GM20000 (cell line): ENCODE data around the gene HNRNPA0.

Experiments
- DNase-seq: peaks from one replicate; pipeline ENCODE4 v3.0.0; 2012; ENCODE audit warnings: low spot score
- TF ChIP-seq, protein P1 (sequence below): IDR thresholded peaks from 2 replicates; pipeline ENCODE4 v1.5.1; 2012; ENCODE audit warnings: mild to moderate bottlenecking, control low read depth; ENCODE audit errors: extremely low read depth, missing control alignments

The HNRNPA0 gene

DNA sequence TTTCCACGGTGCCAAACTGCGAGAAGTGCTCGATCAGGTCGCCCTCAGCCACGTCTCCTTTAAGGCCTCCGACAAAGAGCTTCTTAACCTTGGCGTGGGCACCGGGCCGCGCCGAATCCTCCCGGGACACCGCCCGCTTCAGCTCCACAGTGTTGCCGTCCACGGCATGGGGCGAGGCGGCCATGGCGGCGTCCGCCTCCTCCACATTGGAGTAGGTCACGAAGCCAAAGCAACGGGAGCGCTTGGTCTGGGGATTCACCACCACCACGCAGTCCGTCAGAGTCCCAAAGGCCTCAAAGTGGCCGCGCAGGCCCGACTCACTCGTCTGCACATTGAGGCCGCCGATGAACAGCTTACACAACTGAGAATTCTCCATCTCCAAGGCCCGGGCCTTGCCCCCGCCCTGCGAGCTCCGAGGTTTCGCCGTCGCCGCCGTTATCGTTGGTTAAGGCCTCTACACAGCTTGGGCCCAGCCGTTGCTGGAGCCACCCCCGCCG, 424 bp downstream of the HNRNPA0 start:
- DNase-seq = peak; percentile 47
- TF ChIP-seq, protein P1, sequence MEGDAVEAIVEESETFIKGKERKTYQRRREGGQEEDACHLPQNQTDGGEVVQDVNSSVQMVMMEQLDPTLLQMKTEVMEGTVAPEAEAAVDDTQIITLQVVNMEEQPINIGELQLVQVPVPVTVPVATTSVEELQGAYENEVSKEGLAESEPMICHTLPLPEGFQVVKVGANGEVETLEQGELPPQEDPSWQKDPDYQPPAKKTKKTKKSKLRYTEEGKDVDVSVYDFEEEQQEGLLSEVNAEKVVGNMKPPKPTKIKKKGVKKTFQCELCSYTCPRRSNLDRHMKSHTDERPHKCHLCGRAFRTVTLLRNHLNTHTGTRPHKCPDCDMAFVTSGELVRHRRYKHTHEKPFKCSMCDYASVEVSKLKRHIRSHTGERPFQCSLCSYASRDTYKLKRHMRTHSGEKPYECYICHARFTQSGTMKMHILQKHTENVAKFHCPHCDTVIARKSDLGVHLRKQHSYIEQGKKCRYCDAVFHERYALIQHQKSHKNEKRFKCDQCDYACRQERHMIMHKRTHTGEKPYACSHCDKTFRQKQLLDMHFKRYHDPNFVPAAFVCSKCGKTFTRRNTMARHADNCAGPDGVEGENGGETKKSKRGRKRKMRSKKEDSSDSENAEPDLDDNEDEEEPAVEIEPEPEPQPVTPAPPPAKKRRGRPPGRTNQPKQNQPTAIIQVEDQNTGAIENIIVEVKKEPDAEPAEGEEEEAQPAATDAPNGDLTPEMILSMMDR = no peak

DNA sequence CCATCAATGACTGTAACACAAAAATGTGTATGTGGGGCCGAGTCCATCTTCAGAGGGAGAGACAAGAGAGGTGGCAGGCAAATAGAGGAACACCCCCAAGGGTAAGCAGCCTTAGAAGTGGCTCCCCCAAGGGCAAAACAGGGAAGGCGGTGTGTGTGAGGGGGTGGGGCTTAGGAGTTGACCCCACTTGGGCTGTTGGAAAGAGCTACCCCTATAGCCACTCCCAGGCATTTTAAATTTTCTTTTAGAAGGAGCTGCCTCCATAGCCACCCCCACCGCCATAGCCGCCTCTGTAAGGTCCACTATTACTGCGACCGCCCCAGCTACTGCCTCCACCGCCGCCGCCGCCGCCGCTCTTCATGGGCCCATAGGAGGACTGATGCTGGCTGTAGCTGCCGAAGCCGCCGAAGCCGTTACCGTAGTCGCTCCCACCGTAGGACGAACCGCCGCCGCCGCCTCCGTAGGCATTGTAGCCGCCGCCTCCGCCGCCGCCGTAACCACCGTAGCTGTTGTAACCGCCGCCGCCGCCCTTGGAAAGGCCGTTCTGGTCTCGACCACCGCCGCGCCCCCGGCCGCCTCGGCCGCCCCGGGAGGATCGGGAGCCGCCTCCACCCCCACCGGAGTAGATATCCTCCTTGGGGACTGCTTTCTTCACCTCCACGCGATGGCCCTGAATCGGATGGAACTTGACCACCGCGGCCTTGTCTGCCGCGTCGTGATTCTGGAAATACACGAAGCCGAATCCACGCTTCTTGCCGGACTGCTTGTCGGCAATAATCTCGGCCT, 1.1 kb downstream of the HNRNPA0 start:
- TF ChIP-seq, protein P1 = no peak
- peak; percentile 25 for DNase-seq

DNA sequence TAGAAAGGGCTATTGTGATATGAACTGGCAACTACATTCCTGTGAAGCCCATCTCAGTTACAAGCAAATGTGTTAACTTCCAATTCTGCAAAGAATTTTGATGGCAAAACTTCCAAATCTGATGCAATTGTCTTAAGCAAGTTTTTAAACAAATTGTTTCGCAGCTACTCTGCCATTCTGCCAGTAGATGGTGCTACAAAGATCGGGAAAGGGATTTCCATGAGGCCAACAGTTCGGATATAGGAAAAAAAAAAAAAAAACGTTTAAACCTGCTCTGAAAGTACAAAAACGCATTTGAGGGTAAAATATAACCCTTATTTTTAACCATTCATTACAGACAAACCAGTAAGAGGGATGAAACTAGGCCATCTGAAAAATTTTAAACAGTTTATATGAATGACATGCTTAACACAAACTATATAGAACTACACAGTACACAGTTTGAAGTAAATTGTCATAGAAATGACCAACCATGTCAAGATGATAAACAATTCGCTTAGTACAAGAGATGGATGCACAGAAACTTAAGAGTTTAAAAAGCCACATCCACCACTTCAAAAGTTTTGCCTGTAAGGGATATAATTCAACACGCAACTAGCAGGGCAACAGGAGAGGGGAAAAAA, 2.2 kb downstream of the HNRNPA0 start:
- TF ChIP-seq, protein P1 = peak; percentile 58

DNA sequence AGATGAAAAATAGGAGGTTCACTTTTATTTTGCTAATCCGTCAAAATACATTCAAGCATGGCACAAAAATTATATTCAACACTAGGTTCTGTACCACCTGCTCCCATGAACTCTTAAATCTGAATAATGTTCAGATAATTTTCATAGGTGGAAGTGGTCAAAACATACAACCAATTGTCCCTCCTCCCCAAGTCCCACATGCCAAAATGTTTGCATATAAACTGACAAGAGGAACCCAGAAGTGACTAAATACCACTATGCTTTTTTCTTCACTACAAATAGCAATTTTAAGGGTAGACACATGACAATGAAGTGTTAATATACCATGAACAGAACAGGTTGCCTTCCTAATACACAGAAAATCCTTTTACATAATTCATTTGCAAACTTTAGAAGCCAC, 3.7 kb downstream of the HNRNPA0 start:
- no peak for DNase-seq
- TF ChIP-seq, protein P1 = no peak

More for the DNA sequence above, 2.2 kb downstream of the HNRNPA0 start:
- DNase-seq = no peak

DNA sequence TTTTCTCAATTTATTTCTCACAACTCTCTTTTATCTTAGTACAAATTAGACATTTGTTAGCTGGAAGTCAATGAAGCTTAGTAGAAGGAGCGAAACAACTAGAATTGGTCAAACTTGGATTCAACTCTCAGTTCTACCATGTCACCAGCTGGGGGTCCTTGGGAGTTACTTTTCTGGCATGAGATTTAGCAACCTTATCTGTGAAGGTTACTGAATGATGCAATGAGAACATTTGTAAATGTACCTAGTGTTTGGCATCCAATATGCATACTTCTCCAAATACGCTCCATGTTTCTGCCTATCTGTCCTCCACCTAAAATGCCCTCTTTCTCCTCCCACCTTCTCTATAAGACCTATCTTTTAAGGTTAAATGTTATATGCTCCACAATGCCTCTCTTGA, 6.3 kb downstream of the HNRNPA0 start:
- no peak for DNase-seq
- TF ChIP-seq, protein P1 = no peak

DNA sequence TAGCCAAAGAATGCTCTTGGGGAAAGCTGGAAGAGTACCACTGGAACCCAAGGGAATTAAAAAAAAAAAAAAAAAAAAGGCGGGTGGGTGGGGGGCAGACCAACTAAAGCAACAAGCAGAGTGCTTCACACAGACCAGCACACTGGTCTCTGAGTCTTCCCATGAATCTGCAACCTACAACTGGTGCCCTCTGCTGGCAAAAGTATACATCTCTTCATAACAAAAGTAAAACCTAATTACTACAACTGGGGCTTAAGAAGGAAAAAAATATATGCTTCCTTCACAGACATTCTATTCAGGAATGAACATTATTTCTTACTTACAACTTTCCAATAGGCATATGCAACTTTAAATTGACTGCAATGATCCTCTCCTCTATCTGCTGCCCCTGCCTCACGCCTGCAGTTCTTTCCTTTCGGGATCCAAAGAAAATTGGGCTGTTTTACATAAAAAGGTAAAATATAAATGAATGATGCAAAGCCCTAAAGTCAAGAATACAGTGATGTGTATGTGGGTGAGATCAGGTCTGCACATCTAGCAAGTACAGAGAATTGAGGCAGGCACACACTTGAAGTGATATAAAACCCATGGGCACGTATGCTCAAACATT, 11.0 kb downstream of the HNRNPA0 start:
- DNase-seq = peak; percentile 63
- TF ChIP-seq, protein P1 = peak; percentile 43

DNA sequence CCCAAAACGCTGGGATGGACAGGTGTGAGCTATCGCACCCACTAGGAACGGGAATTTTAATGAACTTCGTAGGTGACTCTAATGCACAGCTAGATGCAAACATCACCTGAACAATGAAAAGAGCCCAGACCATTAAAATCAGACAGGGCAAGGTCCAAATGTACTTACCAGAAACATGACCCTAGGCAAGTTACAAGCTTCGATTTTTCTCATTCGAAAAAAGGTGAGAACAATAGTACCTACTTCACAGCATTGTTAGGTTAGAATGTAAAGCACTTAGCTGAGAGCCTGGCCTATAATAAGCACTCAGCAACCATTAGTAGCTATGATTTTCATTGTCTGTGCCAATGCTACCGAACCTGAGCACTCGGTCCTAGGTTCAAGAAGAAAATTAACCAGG, 12.4 kb downstream of the HNRNPA0 start:
- no peak for DNase-seq
- TF ChIP-seq, protein P1 = no peak
